Endometrial microvascular endothelial cells (primary cell): ENCODE data around the gene MAPK4. TPM values are rescaled to one million over a fixed set of nuclear protein-coding genes. Genes with fewer than 3 reads are reported as not detected.

Experiments used
- in situ Hi-C: cut with HindIII; loops from 2 replicates; pipeline ENCODE4 v1.10.0; 2017; ENCODE audit warnings: low sequenced_read_pairs, low pct_unique_long_range_greater_than_20kb; ENCODE audit errors: inconsistent ontology term
- total RNA-seq: library from RNA; depleted of rRNA; stranded (reverse); fragments of >200 nt; gene quantifications from one replicate; pipeline ENCODE4 v1.2.3, GENCODE V29; 2015; ENCODE audit errors: inconsistent ontology term

MAPK4 gene
- total RNA-seq, 1 donor from 2014 or later = not detected

- in situ Hi-C loops = no loop called here
Observed at GRCh38 chr18:50727721-50728471, 168.0 kb downstream of the MAPK4 start.

GRCh38 chr18:50729376-50729775 is 169.5 kb downstream of the MAPK4 start:
- in situ Hi-C loops = no loop called here

- in situ Hi-C loops = no loop called here
Observed at GRCh38 chr18:50729986-50730385, 170.1 kb downstream of the MAPK4 start.

- in situ Hi-C loops = no loop called here
Observed at GRCh38 chr18:50734342-50734741, 174.5 kb downstream of the MAPK4 start.

DNA sequence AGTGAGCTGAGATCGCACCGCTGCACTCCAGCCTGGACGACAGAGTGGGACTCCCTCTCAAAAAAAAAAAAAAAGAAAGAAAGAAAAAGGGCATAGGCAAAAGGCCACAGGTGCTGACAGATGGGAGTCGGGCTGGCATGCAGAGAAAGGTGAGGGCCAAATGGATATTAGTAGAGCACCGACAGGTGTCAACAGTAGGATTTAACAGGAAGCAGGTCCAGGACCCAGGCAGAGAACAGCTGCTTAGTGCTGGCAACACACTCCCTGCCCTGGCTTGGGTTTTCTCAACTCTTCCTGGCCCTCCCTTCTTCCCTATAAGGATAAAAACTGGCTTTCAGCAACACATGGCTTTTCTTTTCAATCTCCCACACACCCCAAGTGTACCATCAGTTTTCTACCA is 175.0 kb downstream of the MAPK4 start:
- in situ Hi-C loops = no loop called here

- in situ Hi-C loops = no loop called here
Observed at GRCh38 chr18:50737127-50737526, 177.2 kb downstream of the MAPK4 start.

DNA sequence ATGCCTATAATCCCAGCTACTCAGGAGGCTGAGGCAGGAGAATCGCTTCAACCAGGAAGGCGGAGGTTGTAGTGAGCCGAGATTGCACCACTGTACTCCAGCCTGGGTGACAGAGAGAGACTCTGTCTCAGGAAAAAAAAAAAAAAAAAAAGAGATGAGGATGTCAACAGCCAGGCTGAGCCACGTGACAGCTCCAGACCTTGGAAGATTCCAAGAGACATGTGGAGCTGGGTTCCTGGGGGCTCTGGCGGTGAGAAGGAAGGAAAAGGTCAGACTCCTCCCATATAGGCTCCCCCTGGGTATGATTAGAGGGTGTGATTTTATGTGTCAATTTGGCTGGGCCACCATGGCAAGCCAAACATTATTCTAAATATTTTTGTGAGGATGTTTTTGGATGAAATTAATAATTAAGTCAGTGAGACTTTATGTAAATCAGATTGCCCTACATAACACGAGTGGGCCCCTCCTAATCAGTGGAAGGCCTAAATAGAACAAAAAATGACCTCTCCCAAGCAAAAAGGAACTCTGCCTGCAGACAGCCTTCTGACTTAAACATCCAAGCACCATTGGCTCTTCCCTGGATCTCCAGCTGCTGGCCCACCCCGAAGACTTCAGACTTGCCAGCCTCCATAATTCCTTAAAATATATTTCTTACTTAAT is 178.3 kb downstream of the MAPK4 start:
- in situ Hi-C loops = no loop called here

- in situ Hi-C loops = no loop called here
Observed at GRCh38 chr18:50742952-50743351, 183.1 kb downstream of the MAPK4 start.

DNA sequence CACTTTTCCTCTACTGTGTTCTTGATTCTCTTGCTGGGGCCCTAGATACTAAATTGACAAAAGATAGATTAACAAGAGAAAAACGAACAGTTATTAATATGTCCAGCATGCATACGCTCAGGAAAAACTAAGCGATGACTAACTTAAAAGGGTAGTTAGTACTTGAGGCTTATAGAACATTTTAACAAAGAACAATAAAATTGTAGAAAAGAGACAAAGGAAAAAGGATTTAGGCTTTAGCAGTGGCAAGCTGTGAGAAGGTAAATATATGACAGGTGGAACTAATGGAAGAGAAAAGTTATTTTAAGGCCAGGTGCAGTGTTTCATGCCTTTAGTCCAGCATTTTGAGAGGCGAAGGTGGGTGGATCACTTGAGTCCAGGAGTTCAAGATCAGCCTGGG is 184.4 kb downstream of the MAPK4 start:
- in situ Hi-C loops = no loop called here

GRCh38 chr18:50745945-50746344 is 186.1 kb downstream of the MAPK4 start:
- in situ Hi-C loops = no loop called here

DNA sequence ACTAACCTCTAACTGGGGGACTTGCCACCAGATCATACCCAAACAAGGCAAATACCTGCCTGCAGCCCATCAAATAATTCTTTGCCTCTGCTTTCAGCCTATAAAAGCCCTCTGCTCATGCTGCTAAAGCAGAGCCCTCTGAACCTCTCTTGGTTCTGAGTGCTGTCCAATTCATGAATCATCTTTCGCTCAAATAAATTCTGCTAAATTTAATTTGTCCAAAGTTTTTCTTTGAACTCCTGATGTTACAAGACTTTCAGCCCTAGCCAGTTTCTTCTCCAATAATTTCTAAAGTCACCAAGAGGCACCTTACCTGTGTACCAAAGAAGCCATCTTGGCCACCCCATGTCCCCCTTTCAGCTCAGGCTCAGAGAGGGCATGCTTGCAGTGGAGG is 188.0 kb downstream of the MAPK4 start:
- in situ Hi-C loops = no loop called here

GRCh38 chr18:50748243-50749229 is 188.6 kb downstream of the MAPK4 start:
- in situ Hi-C loops = no loop called here

GRCh38 chr18:50749421-50749820 is 189.5 kb downstream of the MAPK4 start:
- in situ Hi-C loops = no loop called here

- in situ Hi-C loops = no loop called here
Observed at GRCh38 chr18:50749945-50750344, 190.1 kb downstream of the MAPK4 start.

DNA sequence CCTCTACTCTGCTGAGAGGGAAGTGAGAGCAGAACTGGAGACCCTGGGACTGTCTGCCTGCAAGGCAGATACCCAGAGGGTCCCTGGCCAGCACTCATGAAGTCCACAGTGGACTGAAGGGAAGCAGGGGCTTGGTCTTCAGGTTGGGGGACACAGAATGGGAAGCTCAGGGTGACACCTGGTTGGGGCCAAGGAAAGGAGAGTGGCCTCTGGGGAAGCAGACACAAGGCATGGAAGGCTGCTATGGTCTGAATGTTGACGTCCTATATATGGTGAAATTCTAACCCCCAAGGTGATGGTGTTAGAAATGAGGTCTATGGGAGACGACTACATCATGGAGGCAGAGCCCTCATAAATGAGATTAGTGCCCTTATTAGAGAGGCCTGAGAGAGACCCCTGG is 190.7 kb downstream of the MAPK4 start:
- in situ Hi-C loops = no loop called here

GRCh38 chr18:50751490-50751889 is 191.6 kb downstream of the MAPK4 start:
- in situ Hi-C loops = no loop called here

DNA sequence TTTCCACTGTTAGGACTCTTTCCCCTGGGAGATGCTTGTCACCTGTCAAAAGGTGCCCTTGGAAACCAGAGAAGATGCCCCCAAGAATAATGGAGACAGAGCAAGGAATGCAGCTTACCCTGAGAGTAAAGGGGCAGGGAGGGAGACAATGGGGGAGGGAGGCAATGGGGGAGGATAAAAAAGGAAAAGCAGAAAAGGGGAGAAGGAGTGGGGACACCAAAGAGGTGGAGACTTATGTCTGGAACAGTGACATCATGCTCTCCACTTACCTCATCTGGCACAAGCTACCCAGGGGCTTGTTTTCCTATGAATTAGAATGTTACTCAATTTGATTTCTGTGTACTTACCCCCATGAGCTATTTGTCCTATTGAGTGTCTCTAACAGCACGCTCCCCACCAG is 192.1 kb downstream of the MAPK4 start:
- in situ Hi-C loops = no loop called here

GRCh38 chr18:50753311-50753710 is 193.4 kb downstream of the MAPK4 start:
- in situ Hi-C loops = no loop called here

DNA sequence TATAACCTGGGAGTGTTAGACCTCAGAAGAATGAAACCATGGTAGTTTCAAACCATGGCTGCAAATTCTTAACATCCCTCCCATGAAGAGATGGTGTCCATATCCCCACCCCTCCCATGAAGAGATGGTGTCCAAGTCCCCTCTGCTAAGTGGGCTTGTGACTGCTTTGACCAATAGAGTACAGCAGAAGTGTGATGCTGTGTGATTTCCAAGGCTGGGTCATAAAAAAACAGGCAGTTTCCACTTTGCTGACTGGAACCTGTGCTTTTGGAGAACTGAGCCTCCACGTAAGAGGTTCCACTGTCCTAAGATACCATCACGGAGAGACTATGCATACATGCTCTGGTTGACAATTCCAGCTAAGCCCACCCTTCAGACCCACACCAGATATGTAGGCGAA is 194.4 kb downstream of the MAPK4 start:
- in situ Hi-C loops = no loop called here
